ENCODE data around the gene EARS2. TPM values are rescaled to one million over a fixed set of nuclear protein-coding genes. Genes with fewer than 3 reads are reported as not detected.

The EARS2 gene
- total RNA-seq, 1 experiment from 2014 or later: 32.8 TPM

DNA sequence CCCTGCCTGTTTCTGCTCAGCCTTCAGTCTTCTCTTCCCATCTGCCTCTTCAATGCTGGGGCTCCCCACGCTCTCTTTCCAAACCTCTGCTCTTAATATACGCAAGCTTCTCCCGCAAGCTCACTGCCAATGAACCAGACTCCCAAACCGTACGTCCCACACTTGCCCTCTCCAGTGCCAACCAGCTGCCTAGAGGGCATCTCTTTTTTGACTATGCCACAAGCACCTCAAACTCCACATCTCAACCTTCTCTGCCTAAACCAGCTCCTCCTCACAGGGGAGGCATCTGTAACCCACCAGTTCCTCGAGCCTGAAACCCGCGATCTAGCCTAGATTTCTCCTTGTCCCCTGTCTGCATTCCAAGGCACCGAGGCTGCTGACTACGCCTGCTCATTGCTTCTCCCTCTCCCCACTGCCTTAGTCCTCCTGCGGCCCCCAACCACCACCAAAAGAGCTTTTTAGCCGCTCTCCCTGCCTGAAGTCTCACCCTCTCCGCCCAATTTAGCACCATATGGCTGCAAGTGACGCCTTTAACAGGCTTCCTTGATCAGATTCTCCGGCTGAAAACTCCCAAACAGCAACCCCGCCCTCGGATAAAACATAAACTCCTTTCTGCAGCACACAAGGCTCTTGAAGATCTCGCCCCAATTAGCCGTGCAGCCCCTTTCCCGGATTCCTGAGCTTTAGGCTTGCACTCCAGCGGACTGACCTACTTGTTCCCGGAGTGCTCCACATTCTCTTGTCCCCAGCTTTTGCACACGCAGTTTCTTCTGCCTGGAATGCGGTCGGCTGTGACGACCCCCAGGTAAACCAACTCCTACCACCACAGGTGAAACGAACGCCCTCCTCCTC lies 48.3 kb downstream of the EARS2 start:
- H3K27ac Mint-ChIP-seq (ENCODE audit: low read depth, unreplicated experiment): peak overlapping the region; percentile 46
- intact Hi-C loops (cut with micrococcal nuclease): no loop called here

DNA sequence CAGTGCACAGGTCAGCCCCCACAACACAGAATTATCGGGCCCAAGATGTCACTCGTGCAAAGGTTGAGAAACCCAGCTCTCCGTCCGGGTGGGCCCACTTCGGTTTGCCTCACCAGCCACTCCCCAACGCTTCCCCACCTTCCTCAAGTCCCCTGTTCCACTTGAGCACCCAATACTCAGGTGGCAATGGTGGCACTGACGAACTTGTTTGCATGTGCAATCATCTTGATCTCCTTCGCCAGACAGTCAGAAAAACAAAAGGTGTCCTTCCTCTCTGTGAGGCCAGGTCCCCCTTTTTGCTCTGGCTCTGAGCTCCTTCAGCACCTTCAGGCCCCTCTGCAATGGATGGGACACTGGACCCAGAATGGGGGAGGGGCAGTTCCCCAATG lies 50.5 kb downstream of the EARS2 start:
- TF ChIP-seq, protein P1, sequence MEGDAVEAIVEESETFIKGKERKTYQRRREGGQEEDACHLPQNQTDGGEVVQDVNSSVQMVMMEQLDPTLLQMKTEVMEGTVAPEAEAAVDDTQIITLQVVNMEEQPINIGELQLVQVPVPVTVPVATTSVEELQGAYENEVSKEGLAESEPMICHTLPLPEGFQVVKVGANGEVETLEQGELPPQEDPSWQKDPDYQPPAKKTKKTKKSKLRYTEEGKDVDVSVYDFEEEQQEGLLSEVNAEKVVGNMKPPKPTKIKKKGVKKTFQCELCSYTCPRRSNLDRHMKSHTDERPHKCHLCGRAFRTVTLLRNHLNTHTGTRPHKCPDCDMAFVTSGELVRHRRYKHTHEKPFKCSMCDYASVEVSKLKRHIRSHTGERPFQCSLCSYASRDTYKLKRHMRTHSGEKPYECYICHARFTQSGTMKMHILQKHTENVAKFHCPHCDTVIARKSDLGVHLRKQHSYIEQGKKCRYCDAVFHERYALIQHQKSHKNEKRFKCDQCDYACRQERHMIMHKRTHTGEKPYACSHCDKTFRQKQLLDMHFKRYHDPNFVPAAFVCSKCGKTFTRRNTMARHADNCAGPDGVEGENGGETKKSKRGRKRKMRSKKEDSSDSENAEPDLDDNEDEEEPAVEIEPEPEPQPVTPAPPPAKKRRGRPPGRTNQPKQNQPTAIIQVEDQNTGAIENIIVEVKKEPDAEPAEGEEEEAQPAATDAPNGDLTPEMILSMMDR (IDR thresholded peaks at IDR 0.05; ENCODE audit: unreplicated experiment): no peak
- Mint-ChIP-seq H3K4me1 (ENCODE audit: insufficient read depth, unreplicated experiment) (peaks cover 25% of the 10 kb centered on the region), H3K27ac (ENCODE audit: low read depth, unreplicated experiment) (no peak overlapping the region), H3K9me3 (ENCODE audit: unreplicated experiment) (no peaks in the 10 kb centered on the region), H3K36me3 (ENCODE audit: insufficient read depth, unreplicated experiment) (no peaks in the 10 kb centered on the region), H3K27me3 (ENCODE audit: insufficient read depth, unreplicated experiment) (no peaks in the 10 kb centered on the region), H3K4me3 (ENCODE audit: unreplicated experiment) (no peak overlapping the region)
- ChIA-PET POLR2A (interaction anchor here (0.7 to 3.0 kb wide), 3 partner anchors 11 to 1224 kb away, joined by 3 to 12 read pairs (median 5); partner anchors contain the start of gene COG7), CTCF (interaction anchor here (1.0 to 2.0 kb wide), 3 partner anchors 18 to 90 kb away, joined by 3 to 7 read pairs (median 3); no protein-coding TSS in a partner anchor)
- intact Hi-C loops (cut with micrococcal nuclease): no loop called here
- DNase-seq (ENCODE audit: unreplicated experiment): no peak
- BruUV-seq (replicated peaks): no TSS peak

More for the DNA sequence above, 48.3 kb downstream of the EARS2 start:
- Mint-ChIP-seq H3K4me1 (ENCODE audit: insufficient read depth, unreplicated experiment) (peaks cover 25% of the 10 kb centered on the region), H3K27me3 (ENCODE audit: insufficient read depth, unreplicated experiment) (no peaks in the 10 kb centered on the region), H3K9me3 (ENCODE audit: unreplicated experiment) (no peaks in the 10 kb centered on the region), H3K36me3 (ENCODE audit: insufficient read depth, unreplicated experiment) (no peaks in the 10 kb centered on the region), H3K4me3 (ENCODE audit: unreplicated experiment) (peak overlapping the region; percentile 90)
- POLR2A ChIA-PET: interaction anchor here (0.6 to 2.6 kb wide), 7 partner anchors 9 to 362 kb away, joined by 3 to 20 read pairs (median 8); partner anchors contain the start of genes EARS2, PALB2 and UBFD1
- CTCF ChIA-PET: interaction anchor here (0.6 to 2.4 kb wide), 6 partner anchors 9 to 1020 kb away, joined by 3 to 11 read pairs (median 3); no protein-coding TSS in a partner anchor
- no TSS peak for BruUV-seq (replicated peaks)
- DNase-seq (ENCODE audit: unreplicated experiment): no peak
- TF ChIP-seq, protein P1 (IDR thresholded peaks at IDR 0.05; ENCODE audit: unreplicated experiment): no peak

DNA sequence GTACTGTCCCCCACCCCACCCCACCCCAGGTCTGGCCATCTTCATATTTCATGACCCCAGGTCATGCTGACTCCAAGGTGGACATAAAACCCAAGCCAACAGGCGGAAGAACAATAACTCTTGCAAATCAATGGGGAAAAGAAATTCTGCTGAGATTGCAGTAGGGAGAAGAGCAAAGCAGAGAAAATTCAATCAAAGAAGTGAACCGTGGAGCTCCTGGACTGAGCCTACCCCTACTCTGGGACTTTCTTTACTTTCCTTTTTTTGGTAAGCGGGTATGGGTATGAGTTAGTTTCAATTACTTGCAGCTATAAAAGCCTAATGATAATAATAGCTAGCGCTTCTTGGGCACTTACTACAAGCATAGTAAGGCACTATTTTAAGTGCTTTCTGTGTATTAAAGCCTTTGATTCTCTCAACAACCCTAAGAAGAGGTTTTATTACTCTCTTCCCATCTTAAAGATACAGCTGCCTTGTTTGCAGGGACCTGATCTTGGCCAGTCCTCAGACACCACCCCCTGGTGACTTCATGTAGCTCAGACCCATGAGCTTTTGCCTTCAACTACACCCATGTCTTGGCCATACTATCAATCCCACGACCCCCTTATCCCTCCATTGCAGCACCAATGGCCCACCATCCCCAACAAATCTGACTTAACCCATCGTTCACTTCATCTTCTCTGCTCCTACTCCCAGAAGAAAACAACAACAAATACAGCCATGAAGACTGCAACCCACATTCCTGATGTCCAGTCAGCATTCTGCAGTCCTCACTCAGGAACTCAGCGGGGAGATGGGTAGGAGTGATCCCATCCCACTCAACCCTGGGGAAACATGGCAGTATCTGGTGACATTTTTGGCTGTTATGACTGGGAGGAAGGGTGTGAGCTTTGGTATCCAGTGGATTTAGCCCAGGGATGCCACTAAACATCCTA lies 51.2 kb downstream of the EARS2 start:
- no peak overlapping the region for H3K4me3 Mint-ChIP-seq (ENCODE audit: unreplicated experiment)
- CTCF ChIA-PET: interaction anchor here (0.5 to 2.0 kb wide), 5 partner anchors 18 to 1272 kb away, joined by 3 to 7 read pairs (median 3); no protein-coding TSS in a partner anchor

More for the DNA sequence above, 51.2 kb downstream of the EARS2 start:
- H3K9me3 Mint-ChIP-seq (ENCODE audit: unreplicated experiment): no peaks in the 10 kb centered on the region
- no peak overlapping the region for H3K27ac Mint-ChIP-seq (ENCODE audit: low read depth, unreplicated experiment)
- peaks cover 4% of the 10 kb centered on the region for H3K36me3 Mint-ChIP-seq (ENCODE audit: insufficient read depth, unreplicated experiment)
- TF ChIP-seq, protein P1 (IDR thresholded peaks at IDR 0.05; ENCODE audit: unreplicated experiment): no peak
- no TSS peak for BruUV-seq (replicated peaks)
- peaks cover 28% of the 10 kb centered on the region for H3K4me1 Mint-ChIP-seq (ENCODE audit: insufficient read depth, unreplicated experiment)
- POLR2A ChIA-PET: interaction anchor here (0.5 to 3.0 kb wide), 4 partner anchors 10 to 1311 kb away, joined by 3 to 12 read pairs (median 4); partner anchors contain the start of gene COG7
- DNase-seq (ENCODE audit: unreplicated experiment): no peak
- intact Hi-C loops (cut with micrococcal nuclease): loop anchor here (2.0 kb wide), 2 partner anchors 51 to 53 kb away; partner anchors contain the start of genes COG7, EARS2 and UBFD1
- no peaks in the 10 kb centered on the region for H3K27me3 Mint-ChIP-seq (ENCODE audit: insufficient read depth, unreplicated experiment)
